GM12864 (cell line): Measurements from ENCODE around the gene THRB.

Experiments used
- DNase-seq: peaks from one replicate; pipeline ENCODE4 v3.0.0-alpha.2; 2011; ENCODE audit warnings: low read depth
- H3K4me3 ChIP-seq: 2 replicates; pipeline ENCODE4 v1.5.1; 2011; ENCODE audit warnings: mild to moderate bottlenecking, low read depth, low read length, control low read depth
- CTCF ChIP-seq: IDR thresholded peaks from 2 replicates; pipeline ENCODE4 v1.5.1; 2011; ENCODE audit warnings: low read depth, mild to moderate bottlenecking, moderate library complexity, low read length, control low read depth, inconsistent platforms; ENCODE audit errors: missing control alignments

The THRB gene

GRCh38 chr3:24261521-24261920 lies 233.1 kb downstream of the THRB start:
- H3K4me3 ChIP-seq: no peak overlapping the region
- TF ChIP-seq CTCF: no peak
- no peak for DNase-seq

GRCh38 chr3:24259901-24260512 lies 234.6 kb downstream of the THRB start:
- TF ChIP-seq CTCF: no peak
- no peak overlapping the region for H3K4me3 ChIP-seq
- DNase-seq: no peak

GRCh38 chr3:24258727-24259600 lies 235.7 kb downstream of the THRB start:
- H3K4me3 ChIP-seq: no peak overlapping the region
- TF ChIP-seq CTCF: no peak
- no peak for DNase-seq

GRCh38 chr3:24258260-24258659 lies 236.4 kb downstream of the THRB start:
- no peak for DNase-seq
- no peak overlapping the region for H3K4me3 ChIP-seq
- no peak for TF ChIP-seq CTCF

- no peak overlapping the region for H3K4me3 ChIP-seq
- TF ChIP-seq CTCF: no peak
- no peak for DNase-seq
Observed at GRCh38 chr3:24255414-24255813, 239.2 kb downstream of the THRB start.

GRCh38 chr3:24254649-24255048 lies 240.0 kb downstream of the THRB start:
- no peak overlapping the region for H3K4me3 ChIP-seq
- DNase-seq: no peak

More at GRCh38 chr3:24254649-24255048, 240.0 kb downstream of the THRB start:
- TF ChIP-seq CTCF: no peak
